GM12892 (cell line): ENCODE results near the gene KANTR.

Experiments used
- POLR2A ChIP-seq: IDR thresholded peaks from 2 replicates; pipeline ENCODE4 v1.6.1; 2011; ENCODE audit warnings: low read depth, low read length, control low read depth
- POLR2AphosphoS5 ChIP-seq: IDR thresholded peaks from 2 replicates; pipeline ENCODE4 v1.6.1; 2011; ENCODE audit warnings: low read depth, low read length, control low read depth
- TAF1 ChIP-seq: IDR thresholded peaks from 2 replicates; pipeline ENCODE4 v1.6.1; 2011; ENCODE audit warnings: low read depth, mild to moderate bottlenecking, control low read depth, low read length, borderline replicate concordance

DNA sequence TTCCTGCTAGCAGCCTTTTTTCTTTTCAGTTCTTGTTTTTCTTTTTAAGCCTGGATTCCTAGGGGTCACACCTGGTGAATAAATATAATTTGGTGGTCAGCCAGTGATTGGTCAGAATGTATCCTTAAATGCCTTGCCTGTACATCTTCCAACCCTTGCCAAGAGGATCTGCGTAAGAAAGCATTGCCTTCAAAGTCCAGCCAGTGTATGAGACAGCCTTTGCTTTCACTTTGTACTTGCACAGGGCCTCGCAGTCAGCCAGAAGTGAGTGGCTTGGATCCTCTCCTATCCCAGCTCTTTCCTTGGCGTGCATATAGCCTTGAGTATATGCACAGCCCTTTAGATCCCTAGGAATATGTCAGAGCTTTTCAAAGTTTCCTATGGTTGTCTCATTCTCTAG is 22.2 kb downstream of the KANTR start:
- no peak for TF ChIP-seq POLR2A
- TF ChIP-seq TAF1 = no peak
- TF ChIP-seq POLR2AphosphoS5 = no peak
